BLaER1 treated with 17β-estradiol and CSF1 and Interleukin-3, amounts not matched to agents 10 nM and 100 nM (cell line): Measurements from ENCODE around the gene EVL.

Source experiments
- H3K27ac ChIP-seq, 11 experiments: shearing (Covaris generic); formaldehyde crosslinking; 2 replicates each; pipeline ENCODE4 v1.8.1; 2022
- H3K27me3 ChIP-seq, 11 experiments: shearing (Covaris generic); formaldehyde crosslinking; 2 replicates each; pipeline ENCODE4 v1.8.1; 2022
- H3K36me3 ChIP-seq, 11 experiments: shearing (Covaris generic); formaldehyde crosslinking; 2 replicates each; pipeline ENCODE4 v1.8.1; 2022
- H3K4me1 ChIP-seq, 10 experiments: shearing (Covaris generic); formaldehyde crosslinking; 2 replicates each; pipeline ENCODE4 v1.8.1; 2022
- H3K4me2 ChIP-seq, 11 experiments: shearing (Covaris generic); formaldehyde crosslinking; 2 replicates each; pipeline ENCODE4 v1.8.1; 2022
- H3K4me3 ChIP-seq, 10 experiments: shearing (Covaris generic); formaldehyde crosslinking; 2 replicates each; pipeline ENCODE4 v1.8.1; 2022
- H3K9ac ChIP-seq, 11 experiments: shearing (Covaris generic); formaldehyde crosslinking; 2 replicates each; pipeline ENCODE4 v1.8.1; 2022
- H3K9me3 ChIP-seq, 11 experiments: shearing (Covaris generic); formaldehyde crosslinking; replicated peaks in 1 of 11; 2 replicates each; pipeline ENCODE4 v1.8.1; 2022
- H4K20me1 ChIP-seq, 11 experiments: shearing (Covaris generic); formaldehyde crosslinking; 2 replicates each; pipeline ENCODE4 v1.8.1; 2022
- Cebpa-rat ChIP-seq, 11 experiments: shearing (Covaris generic); IDR thresholded peaks; 2 replicates each; pipeline ENCODE4 v1.8.1; 2022

EVL gene

GRCh38 chr14:100085462-100085861 is 20.2 kb downstream of the EVL start:
- Histone ChIP-seq H3K4me2 (no peak overlapping the region), H3K9me3 (no peaks in the 10 kb centered on the region), H3K9ac (no peak overlapping the region), H3K27ac (no peak overlapping the region), H3K36me3 (peaks cover 64 to 88% (median 71%) of the 10 kb centered on the region in 11 experiments), H3K27me3 (no peaks in the 10 kb centered on the region), H4K20me1 (peaks cover 35 to 100% (median 46%) of the 10 kb centered on the region in 11 experiments), H3K4me1 (peaks cover 25 to 29% (median 26%) of the 10 kb centered on the region in 10 experiments), H3K4me3 (no peak overlapping the region)
- no peak for TF ChIP-seq Cebpa-rat (IDR thresholded peaks at IDR 0.05)

GRCh38 chr14:100086361-100086760 is 21.1 kb downstream of the EVL start:
- no peaks in the 10 kb centered on the region for H3K9me3 ChIP-seq
- H3K36me3 ChIP-seq = peaks cover 73 to 94% (median 80%) of the 10 kb centered on the region in 11 experiments
- no peak overlapping the region for H3K4me3 ChIP-seq
- H3K9ac ChIP-seq = no peak overlapping the region
- no peaks in the 10 kb centered on the region for H3K27me3 ChIP-seq
- peaks cover 16 to 20% (median 18%) of the 10 kb centered on the region in 10 experiments for H3K4me1 ChIP-seq
- TF ChIP-seq Cebpa-rat (IDR thresholded peaks at IDR 0.05) = no peak
- peaks cover 29 to 100% (median 41%) of the 10 kb centered on the region in 11 experiments for H4K20me1 ChIP-seq
- no peak overlapping the region for H3K4me2 ChIP-seq
- no peak overlapping the region for H3K27ac ChIP-seq

- TF ChIP-seq Cebpa-rat (IDR thresholded peaks at IDR 0.05) = no peak
- Histone ChIP-seq H3K4me3 (no peak overlapping the region), H3K36me3 (peaks cover 92 to 100% (median 97%) of the 10 kb centered on the region in 11 experiments), H3K27ac (no peak overlapping the region), H3K4me2 (no peak overlapping the region), H3K4me1 (peaks cover 0 to 2% (median 0%) of the 10 kb centered on the region in 10 experiments; a peak in 2 of 20 replicates), H3K9ac (no peak overlapping the region), H3K9me3 (no peaks in the 10 kb centered on the region; a peak in 1 of 22 replicates), H4K20me1 (peaks cover 19 to 100% (median 36%) of the 10 kb centered on the region in 11 experiments; a peak in 20 of 22 replicates), H3K27me3 (no peaks in the 10 kb centered on the region)
These were observed 23.0 kb downstream of the EVL start for GRCh38 chr14:100088226-100088625.

GRCh38 chr14:100091386-100091785 is 26.2 kb downstream of the EVL start:
- H3K27ac ChIP-seq = no peak overlapping the region
- TF ChIP-seq Cebpa-rat (IDR thresholded peaks at IDR 0.05) = no peak
- H3K4me2 ChIP-seq = no peak overlapping the region
- no peak overlapping the region for H3K4me3 ChIP-seq
- no peaks in the 10 kb centered on the region for H3K4me1 ChIP-seq
- peaks cover 24 to 100% (median 51%) of the 10 kb centered on the region in 11 experiments; a peak in 21 of 22 replicates for H4K20me1 ChIP-seq
- peaks cover 92 to 100% (median 99%) of the 10 kb centered on the region in 11 experiments for H3K36me3 ChIP-seq
- H3K9ac ChIP-seq = no peak overlapping the region
- H3K27me3 ChIP-seq = no peaks in the 10 kb centered on the region
- no peaks in the 10 kb centered on the region; a peak in 1 of 22 replicates for H3K9me3 ChIP-seq

DNA sequence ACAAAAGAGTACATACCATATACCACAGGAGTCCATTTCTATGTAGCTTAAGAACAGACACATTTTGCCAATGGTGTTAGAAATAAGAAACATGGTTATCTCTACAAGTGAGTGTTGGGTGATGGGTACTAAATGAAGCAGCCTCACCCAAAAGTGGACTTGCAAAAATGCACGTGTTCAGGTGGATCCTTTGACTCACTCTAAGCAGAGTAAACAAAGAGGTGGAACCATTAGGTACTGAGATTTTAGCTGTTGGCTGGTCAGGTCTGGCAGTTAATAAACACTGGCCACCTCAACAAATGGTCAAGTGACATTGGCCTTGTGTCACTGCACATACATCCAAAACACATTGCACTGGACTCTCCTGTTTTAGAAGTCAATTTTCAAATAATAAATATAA is 27.6 kb downstream of the EVL start:
- H4K20me1 ChIP-seq = peaks cover 28 to 100% (median 63%) of the 10 kb centered on the region in 11 experiments; a peak in 21 of 22 replicates

DNA sequence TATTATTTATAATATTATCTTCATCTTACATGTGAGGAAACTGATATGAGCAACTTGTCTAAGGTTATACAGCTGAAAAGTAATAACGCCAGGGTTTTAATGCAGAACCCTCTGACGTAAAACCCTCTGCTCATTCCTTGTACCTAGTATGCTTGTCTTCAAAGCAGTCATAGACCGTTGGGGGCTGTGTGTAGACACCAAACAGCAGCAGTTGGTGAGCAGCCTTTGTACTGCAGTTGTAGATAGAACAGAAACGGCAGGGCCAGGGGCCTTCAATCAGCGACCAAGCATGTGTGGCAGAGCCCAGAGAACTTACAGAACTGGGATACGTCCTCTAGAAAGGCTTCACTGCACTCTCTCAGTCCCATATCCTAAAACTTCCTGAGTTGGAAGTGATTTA is 28.1 kb downstream of the EVL start:
- Histone ChIP-seq H3K27me3 (no peaks in the 10 kb centered on the region), H3K36me3 (peaks cover 92 to 100% (median 99%) of the 10 kb centered on the region in 11 experiments), H4K20me1 (peaks cover 23 to 100% (median 67%) of the 10 kb centered on the region in 11 experiments; a peak in 21 of 22 replicates), H3K9ac (no peak overlapping the region), H3K27ac (no peak overlapping the region), H3K4me1 (no peaks in the 10 kb centered on the region), H3K9me3 (no peaks in the 10 kb centered on the region; a peak in 1 of 22 replicates), H3K4me2 (no peak overlapping the region), H3K4me3 (no peak overlapping the region)
- no peak for TF ChIP-seq Cebpa-rat (IDR thresholded peaks at IDR 0.05)

More for the DNA sequence above, 27.6 kb downstream of the EVL start:
- Histone ChIP-seq H3K27me3 (no peaks in the 10 kb centered on the region), H3K4me1 (no peaks in the 10 kb centered on the region), H3K9ac (no peak overlapping the region), H3K36me3 (peaks cover 92 to 100% (median 99%) of the 10 kb centered on the region in 11 experiments), H3K27ac (no peak overlapping the region), H3K4me3 (no peak overlapping the region), H3K4me2 (no peak overlapping the region), H3K9me3 (no peaks in the 10 kb centered on the region; a peak in 1 of 22 replicates)
- no peak for TF ChIP-seq Cebpa-rat (IDR thresholded peaks at IDR 0.05)

DNA sequence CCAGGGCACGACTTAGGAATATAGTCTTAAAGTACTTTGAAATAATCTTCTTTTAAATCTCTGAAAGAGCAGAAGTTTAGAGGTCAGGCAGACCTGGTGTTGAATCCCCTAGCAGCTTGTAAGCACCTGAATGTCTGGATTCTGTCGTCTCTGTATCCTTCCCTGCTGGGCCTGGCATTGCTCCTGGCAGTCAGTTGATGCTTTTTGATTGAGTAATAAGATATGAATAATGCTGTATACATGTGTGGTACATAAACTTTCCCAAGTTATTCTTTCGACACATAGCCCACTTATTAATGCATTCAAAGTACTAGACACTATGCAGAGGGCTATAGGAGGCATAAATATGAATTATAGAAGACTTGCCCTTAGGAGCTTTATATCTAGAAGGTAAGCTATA is 31.4 kb downstream of the EVL start:
- H3K4me1 ChIP-seq = peaks cover 1 to 10% (median 7%) of the 10 kb centered on the region in 10 experiments; a peak in 18 of 20 replicates
- H3K27me3 ChIP-seq = no peaks in the 10 kb centered on the region
- H3K36me3 ChIP-seq = peaks cover 95 to 100% (median 99%) of the 10 kb centered on the region in 11 experiments
- no peak for TF ChIP-seq Cebpa-rat (IDR thresholded peaks at IDR 0.05)
- no peak overlapping the region for H3K9ac ChIP-seq
- no peak overlapping the region for H3K4me3 ChIP-seq
- no peak overlapping the region for H3K27ac ChIP-seq
- H4K20me1 ChIP-seq = peaks cover 22 to 100% (median 79%) of the 10 kb centered on the region in 11 experiments; a peak in 21 of 22 replicates
- H3K4me2 ChIP-seq = no peak overlapping the region
- H3K9me3 ChIP-seq = no peaks in the 10 kb centered on the region; a peak in 1 of 22 replicates

GRCh38 chr14:100098171-100098570 is 32.9 kb downstream of the EVL start:
- Histone ChIP-seq H3K27me3 (no peaks in the 10 kb centered on the region), H3K4me2 (no peak overlapping the region), H3K36me3 (peaks cover 79 to 100% (median 94%) of the 10 kb centered on the region in 11 experiments), H3K4me3 (no peak overlapping the region), H3K9ac (no peak overlapping the region), H3K9me3 (no peaks in the 10 kb centered on the region), H3K27ac (no peak overlapping the region), H4K20me1 (peaks cover 23 to 100% (median 79%) of the 10 kb centered on the region in 11 experiments; a peak in 21 of 22 replicates), H3K4me1 (peaks cover 17 to 26% (median 22%) of the 10 kb centered on the region in 10 experiments)
- TF ChIP-seq Cebpa-rat (IDR thresholded peaks at IDR 0.05) = no peak

GRCh38 chr14:100100032-100100703 is 34.9 kb downstream of the EVL start:
- TF ChIP-seq Cebpa-rat (IDR thresholded peaks at IDR 0.05) = no peak
- Histone ChIP-seq H3K4me3 (no peak overlapping the region), H4K20me1 (peaks cover 34 to 100% (median 85%) of the 10 kb centered on the region in 11 experiments; a peak in 21 of 22 replicates), H3K36me3 (peaks cover 65 to 100% (median 82%) of the 10 kb centered on the region in 11 experiments), H3K27ac (no peak overlapping the region), H3K4me1 (peaks cover 34 to 46% (median 42%) of the 10 kb centered on the region in 10 experiments), H3K9me3 (no peaks in the 10 kb centered on the region), H3K4me2 (no peak overlapping the region), H3K27me3 (no peaks in the 10 kb centered on the region), H3K9ac (no peak overlapping the region)
